Kidney (tissue), 14 donors: ENCODE data around the gene BAX. TPM values are rescaled to one million over a fixed set of nuclear protein-coding genes. Genes with fewer than 3 reads are reported as not detected.

Experiments
- DNase-seq, 5 donors: peaks; one replicate each; pipeline ENCODE4 v3.0.0-alpha.2; 2013 to 2020
- FAIRE-seq: peaks from 2 replicates; lab custom pipeline; 2012; peaks lifted over from hg19 to GRCh38; lab: Jason Lieb, UNC
- H3K27ac ChIP-seq, 2 donors: one replicate each; pipeline ENCODE4 v1.7.0; 2013; ENCODE audit warnings: low read depth in 2 of 2, low read length in 2 of 2, inconsistent platforms in 1 of 2
- H3K27me3 ChIP-seq: one replicate; pipeline ENCODE4 v1.7.1; 2013; ENCODE audit warnings: low read length, inconsistent platforms; ENCODE audit not compliant: control insufficient read depth, insufficient read depth
- H3K36me3 ChIP-seq, 3 donors: one replicate each; pipeline versions ENCODE4 v1.7.0 to v1.7.1; 2013; ENCODE audit warnings: low read length in 3 of 3, control low read depth in 1 of 3, inconsistent platforms in 1 of 3; ENCODE audit not compliant: insufficient read depth in 3 of 3, control insufficient read depth in 2 of 3
- H3K4me1 ChIP-seq, 3 donors: one replicate each; pipeline versions ENCODE4 v1.7.0 to v1.7.1; 2013; ENCODE audit warnings: low read length in 3 of 3, inconsistent platforms in 1 of 3, low read depth in 1 of 3; ENCODE audit not compliant: control insufficient read depth in 2 of 3, insufficient read depth in 2 of 3
- H3K4me3 ChIP-seq, 3 donors: one replicate each; pipeline versions ENCODE4 v1.7.0 to v1.8.1; 2013; ENCODE audit warnings: low read length in 3 of 3, control low read depth in 1 of 3, inconsistent platforms in 1 of 3
- H3K9ac ChIP-seq, 3 donors: one replicate each; pipeline versions ENCODE4 v1.7.0 to v1.7.1; 2013; ENCODE audit warnings: low read length in 3 of 3, control low read depth in 1 of 3, inconsistent platforms in 1 of 3
- H3K9me3 ChIP-seq, 3 donors: one replicate each; pipeline versions ENCODE4 v1.7.0 to v1.7.1; 2013; ENCODE audit warnings: low read length in 3 of 3, control low read depth in 1 of 3, inconsistent platforms in 1 of 3; ENCODE audit not compliant: control insufficient read depth in 2 of 3, insufficient read depth in 1 of 3
- intact Hi-C: fragments of 100-400 bp; cut with DNase I; formaldehyde crosslinking; loops from one replicate; pipeline ENCODE4 v1.11.1; 2022
- microRNA-seq: library from miRNA; unstranded; fragments of <30 nt; microRNA quantifications from one replicate; pipeline ENCODE4 v1.2.0, GENCODE V29; 2020
- polyA plus RNA-seq: library from polyadenylated mRNA; stranded (reverse); fragments of 350-450 nt; fragmentation: Illumina TruSeq; extraction: RNeasy Lipid Tissue Mini Kit (QIAGEN cat#74804); gene quantifications from one replicate; pipeline ENCODE4 v1.2.3, GENCODE V29; 2014; ENCODE audit warnings: low read depth, low replicate concordance; ENCODE audit not compliant: insufficient read depth
- total RNA-seq: library from RNA; stranded (reverse); fragmentation: NEBNext Ultra II Directional; extraction: Animal tissue kit (Norgen Biotek cat#: 25700); gene quantifications from one replicate; pipeline ENCODE4 v1.2.1, GENCODE V29; 2021
- TF ChIP-seq, protein P1 (sequence below): IDR thresholded peaks from 3 replicates; pipeline ENCODE4 v1.5.1; 2012; ENCODE audit warnings: mild to moderate bottlenecking, moderate library complexity, borderline replicate concordance; ENCODE audit not compliant: insufficient read depth; ENCODE audit errors: extremely low read depth
- donor health status: control.
- donor health status: control.
- donor health status: control.
- donor health status: control.
- donor health status: control.
- donor health status: DM: yes; HTN: yes; CAD: no.
- donor health status: Normal renal cell carcinoma (clear cell type).

BAX gene
- total and polyA plus RNA-seq, 2 donors from 2014 or later = 76.7 to 141 TPM

DNA sequence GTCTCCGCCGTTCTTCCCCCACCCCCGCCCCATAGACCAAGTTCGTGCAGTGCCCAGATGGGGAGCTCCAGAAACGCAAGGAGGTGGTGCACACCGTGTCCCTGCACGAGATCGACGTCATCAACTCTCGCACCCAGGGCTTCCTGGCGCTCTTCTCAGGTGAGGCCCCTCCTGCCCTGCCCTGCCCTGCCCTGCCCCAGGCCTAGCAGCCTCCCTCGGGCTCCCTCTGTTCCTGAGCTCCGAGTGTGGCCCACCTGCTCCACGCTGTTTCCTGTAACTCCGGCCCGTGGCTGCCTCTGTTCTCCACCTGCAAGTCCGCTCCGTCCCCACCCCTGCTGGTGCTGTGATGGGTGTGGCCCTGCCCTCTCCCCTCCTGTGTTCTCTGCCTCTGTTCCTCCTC, 55.8 kb downstream of the BAX start:
- intact Hi-C loops = no loop called here
- Histone ChIP-seq H3K27ac (no peak overlapping the region), H3K9me3 (no peaks in the 10 kb centered on the region), H3K4me3 (no peak overlapping the region), H3K4me1 (no peaks in the 10 kb centered on the region), H3K27me3 (no peaks in the 10 kb centered on the region), H3K36me3 (peaks cover 0 to 20% (median 16%) of the 10 kb centered on the region in 3 donors), H3K9ac (no peak overlapping the region)
- FAIRE-seq (no peak), DNase-seq (no peak)
- TF ChIP-seq, protein P1, sequence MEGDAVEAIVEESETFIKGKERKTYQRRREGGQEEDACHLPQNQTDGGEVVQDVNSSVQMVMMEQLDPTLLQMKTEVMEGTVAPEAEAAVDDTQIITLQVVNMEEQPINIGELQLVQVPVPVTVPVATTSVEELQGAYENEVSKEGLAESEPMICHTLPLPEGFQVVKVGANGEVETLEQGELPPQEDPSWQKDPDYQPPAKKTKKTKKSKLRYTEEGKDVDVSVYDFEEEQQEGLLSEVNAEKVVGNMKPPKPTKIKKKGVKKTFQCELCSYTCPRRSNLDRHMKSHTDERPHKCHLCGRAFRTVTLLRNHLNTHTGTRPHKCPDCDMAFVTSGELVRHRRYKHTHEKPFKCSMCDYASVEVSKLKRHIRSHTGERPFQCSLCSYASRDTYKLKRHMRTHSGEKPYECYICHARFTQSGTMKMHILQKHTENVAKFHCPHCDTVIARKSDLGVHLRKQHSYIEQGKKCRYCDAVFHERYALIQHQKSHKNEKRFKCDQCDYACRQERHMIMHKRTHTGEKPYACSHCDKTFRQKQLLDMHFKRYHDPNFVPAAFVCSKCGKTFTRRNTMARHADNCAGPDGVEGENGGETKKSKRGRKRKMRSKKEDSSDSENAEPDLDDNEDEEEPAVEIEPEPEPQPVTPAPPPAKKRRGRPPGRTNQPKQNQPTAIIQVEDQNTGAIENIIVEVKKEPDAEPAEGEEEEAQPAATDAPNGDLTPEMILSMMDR = no peak

- H3K4me3 ChIP-seq = no peak overlapping the region
- TF ChIP-seq, protein P1 = no peak
- intact Hi-C loops = no loop called here
- no peak overlapping the region for H3K27ac ChIP-seq
- H3K36me3 ChIP-seq = peaks cover 0 to 18% (median 15%) of the 10 kb centered on the region in 3 donors
- no peaks in the 10 kb centered on the region for H3K27me3 ChIP-seq
- no peaks in the 10 kb centered on the region for H3K4me1 ChIP-seq
- H3K9ac ChIP-seq = no peak overlapping the region
- FAIRE-seq = no peak
- no peak for DNase-seq
- H3K9me3 ChIP-seq = no peaks in the 10 kb centered on the region
These were observed 56.5 kb downstream of the BAX start for GRCh38 chr19:49011194-49011593.

Small RNA genes lying within 50 kb of the gene (microRNA-seq; reads per million reads assigned to microRNA genes)
- not detected for gene MIR6798

Other genes starting within 250 kb of the BAX start
- 2.2 TPM for gene MAMSTR, start 235.2 kb upstream of the BAX start, total RNA-seq
- gene MAMSTR, start 235.2 kb upstream of the BAX start, polyA plus RNA-seq = 3.6 TPM
- 23.3 TPM for gene RASIP1, start 214.3 kb upstream of the BAX start, total RNA-seq
- gene RASIP1, start 214.3 kb upstream of the BAX start, polyA plus RNA-seq = 13.6 TPM
- gene IZUMO1, start 208.0 kb upstream of the BAX start, total RNA-seq = 0.79 TPM
- gene IZUMO1, start 208.0 kb upstream of the BAX start, polyA plus RNA-seq = not detected
- 4.3 TPM for gene FUT1, start 202.2 kb upstream of the BAX start, total RNA-seq
- gene FUT1, start 202.2 kb upstream of the BAX start, polyA plus RNA-seq = 2.3 TPM
- gene FGF21, start 199.4 kb upstream of the BAX start, total RNA-seq = not detected
- gene FGF21, start 199.4 kb upstream of the BAX start, polyA plus RNA-seq = not detected
- 55.3 TPM for gene BCAT2, start 143.8 kb upstream of the BAX start, total RNA-seq
- 69.4 TPM for gene BCAT2, start 143.8 kb upstream of the BAX start, polyA plus RNA-seq
- 5.2 TPM for gene HSD17B14, start 118.4 kb upstream of the BAX start, total RNA-seq
- 141 TPM for gene HSD17B14, start 118.4 kb upstream of the BAX start, polyA plus RNA-seq
- gene PLEKHA4, start 86.3 kb upstream of the BAX start, total RNA-seq = 79.1 TPM
- 22.9 TPM for gene PLEKHA4, start 86.3 kb upstream of the BAX start, polyA plus RNA-seq
- gene PPP1R15A, start 82.5 kb upstream of the BAX start, total RNA-seq = 45.1 TPM
- 24.7 TPM for gene PPP1R15A, start 82.5 kb upstream of the BAX start, polyA plus RNA-seq
- gene TULP2, start 56.1 kb upstream of the BAX start, total RNA-seq = not detected
- not detected for gene TULP2, start 56.1 kb upstream of the BAX start, polyA plus RNA-seq
- 265 TPM for gene NUCB1, start 54.6 kb upstream of the BAX start, total RNA-seq
- gene NUCB1, start 54.6 kb upstream of the BAX start, polyA plus RNA-seq = 503 TPM
- gene DHDH, start 21.2 kb upstream of the BAX start, total RNA-seq = 0.60 TPM
- 26.3 TPM for gene DHDH, start 21.2 kb upstream of the BAX start, polyA plus RNA-seq
- gene FTL, start 10.4 kb downstream of the BAX start, total RNA-seq = 1,841 TPM
- 17,016 TPM for gene FTL, start 10.4 kb downstream of the BAX start, polyA plus RNA-seq
- 41.5 TPM for gene GYS1, start 38.4 kb downstream of the BAX start, total RNA-seq
- 23.9 TPM for gene GYS1, start 38.4 kb downstream of the BAX start, polyA plus RNA-seq
- gene RUVBL2, start 39.0 kb downstream of the BAX start, total RNA-seq = 57.0 TPM
- gene RUVBL2, start 39.0 kb downstream of the BAX start, polyA plus RNA-seq = 83.6 TPM
- not detected for gene LHB, start 62.2 kb downstream of the BAX start, total RNA-seq
- not detected for gene LHB, start 62.2 kb downstream of the BAX start, polyA plus RNA-seq
- not detected for gene CGB3, start 69.5 kb downstream of the BAX start, total RNA-seq
- gene CGB3, start 69.5 kb downstream of the BAX start, polyA plus RNA-seq = not detected
- gene CGB2, start 77.0 kb downstream of the BAX start, total RNA-seq = not detected
- gene CGB2, start 77.0 kb downstream of the BAX start, polyA plus RNA-seq = not detected
- not detected for gene CGB1, start 82.0 kb downstream of the BAX start, total RNA-seq
- not detected for gene CGB1, start 82.0 kb downstream of the BAX start, polyA plus RNA-seq
- gene CGB5, start 89.0 kb downstream of the BAX start, total RNA-seq = not detected
- gene CGB5, start 89.0 kb downstream of the BAX start, polyA plus RNA-seq = not detected
- gene CGB8, start 94.2 kb downstream of the BAX start, total RNA-seq = not detected
- gene CGB8, start 94.2 kb downstream of the BAX start, polyA plus RNA-seq = not detected
- gene CGB7, start 102.9 kb downstream of the BAX start, total RNA-seq = not detected
- gene CGB7, start 102.9 kb downstream of the BAX start, polyA plus RNA-seq = not detected
- gene NTF4, start 109.9 kb downstream of the BAX start, total RNA-seq = 0.28 TPM
- not detected for gene NTF4, start 109.9 kb downstream of the BAX start, polyA plus RNA-seq
- gene KCNA7, start 117.8 kb downstream of the BAX start, total RNA-seq = not detected
- gene KCNA7, start 117.8 kb downstream of the BAX start, polyA plus RNA-seq = not detected
- 203 TPM for gene SNRNP70, start 130.6 kb downstream of the BAX start, total RNA-seq
- 144 TPM for gene SNRNP70, start 130.6 kb downstream of the BAX start, polyA plus RNA-seq
- 4.7 TPM for gene LIN7B, start 159.5 kb downstream of the BAX start, total RNA-seq
- gene LIN7B, start 159.5 kb downstream of the BAX start, polyA plus RNA-seq = 9.7 TPM
- 0.82 TPM for gene C19orf73, start 164.3 kb downstream of the BAX start, total RNA-seq
- gene C19orf73, start 164.3 kb downstream of the BAX start, polyA plus RNA-seq = 3.9 TPM
- gene PPFIA3, start 164.7 kb downstream of the BAX start, total RNA-seq = 7.1 TPM
- gene PPFIA3, start 164.7 kb downstream of the BAX start, polyA plus RNA-seq = 20.0 TPM
- gene HRC, start 200.5 kb downstream of the BAX start, total RNA-seq = 7.0 TPM
- gene HRC, start 200.5 kb downstream of the BAX start, polyA plus RNA-seq = 4.2 TPM
- 89.1 TPM for gene TRPM4, start 202.9 kb downstream of the BAX start, total RNA-seq
- gene TRPM4, start 202.9 kb downstream of the BAX start, polyA plus RNA-seq = 47.6 TPM